ENCODE data around the gene PPM1B.
"Not testable (repeated sequence)": the region's sequence is repeated elsewhere in the genome, so short reads cannot be mapped to it uniquely, and the experiment has no call there.

The PPM1B gene

GRCh38 chr2:44250376-44250775 is 81.7 kb downstream of the PPM1B start:
- no peak for DNase-seq

GRCh38 chr2:44254023-44254422 is 85.3 kb downstream of the PPM1B start:
- DNase-seq, result no peak

- DNase-seq, result not testable (repeated sequence)
Measured at GRCh38 chr2:44255704-44256103, 87.0 kb downstream of the PPM1B start.

- DNase-seq, result not testable (repeated sequence)
Measured at GRCh38 chr2:44257802-44258201, 89.1 kb downstream of the PPM1B start.

- DNase-seq, result no peak
Measured at GRCh38 chr2:44267269-44267795, 98.7 kb downstream of the PPM1B start.

GRCh38 chr2:44267796-44268648 is 99.3 kb downstream of the PPM1B start:
- DNase-seq, result peak; percentile 25

GRCh38 chr2:44269831-44270230 is 101.2 kb downstream of the PPM1B start:
- no peak for DNase-seq

- DNase-seq, result no peak
Measured at GRCh38 chr2:44271296-44271695, 102.6 kb downstream of the PPM1B start.

- DNase-seq, result no peak
Measured at GRCh38 chr2:44273076-44273475, 104.4 kb downstream of the PPM1B start.

GRCh38 chr2:44273596-44273995 is 104.9 kb downstream of the PPM1B start:
- no peak for DNase-seq

GRCh38 chr2:44275927-44276303 is 107.2 kb downstream of the PPM1B start:
- no peak for DNase-seq

- DNase-seq, result no peak
Measured at GRCh38 chr2:44277541-44277940, 108.9 kb downstream of the PPM1B start.

GRCh38 chr2:44280869-44281268 is 112.2 kb downstream of the PPM1B start:
- DNase-seq, result no peak
